Measurements from ENCODE around the gene RETREG1.
"Not testable (repeated sequence)": the region's sequence is repeated elsewhere in the genome, so short reads cannot be mapped to it uniquely, and the experiment has no call there.

RETREG1 gene

DNA sequence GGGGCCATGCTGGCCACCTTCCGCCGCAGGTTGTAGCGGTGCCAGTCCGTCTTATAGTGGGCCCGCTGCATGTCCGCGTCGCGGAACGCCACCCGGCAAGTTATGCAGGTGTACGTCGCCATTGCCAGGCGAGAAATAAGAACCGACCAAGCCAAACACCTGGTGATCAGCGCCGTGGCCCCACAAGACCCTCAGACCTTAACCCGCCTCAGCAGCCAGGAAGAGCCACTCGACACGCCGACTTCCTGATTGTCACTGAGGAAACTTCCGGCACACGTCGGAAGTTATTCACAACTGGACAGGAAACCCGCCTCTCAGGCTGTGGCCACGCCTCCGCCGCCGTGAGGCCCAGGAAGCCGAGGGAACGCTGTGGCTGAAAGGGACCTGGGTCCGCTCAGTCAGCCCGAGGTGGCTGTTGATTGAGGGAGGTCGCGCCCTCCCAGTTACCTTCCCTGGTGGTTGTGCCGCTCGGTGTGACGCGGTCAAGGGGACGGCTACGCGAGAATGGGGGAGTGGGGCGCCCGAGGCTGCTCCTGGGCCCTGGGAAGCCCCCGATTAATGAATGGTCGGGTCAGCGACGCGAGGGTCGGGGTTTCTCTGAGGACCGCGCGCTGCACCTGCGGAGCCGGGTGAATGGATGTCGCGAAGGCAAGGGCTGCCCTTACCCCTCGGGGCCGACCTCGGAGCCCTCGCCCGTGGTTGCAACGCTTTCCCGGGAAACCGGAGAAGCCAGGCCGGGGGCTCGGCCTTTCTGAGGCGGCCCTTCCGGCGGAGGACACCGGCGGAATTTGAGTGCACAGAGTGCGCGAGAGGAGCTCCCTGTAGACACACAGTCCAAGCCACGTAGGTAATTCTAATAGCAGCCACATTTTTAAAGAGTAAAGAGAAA lies 151.0 kb downstream of the RETREG1 start, which contains the start of gene ZNF622:
TSS of gene ZNF622 (minus strand) at position 257 of the 889 bp plus-strand sequence. CDS start at position 122, 135 bp downstream.
- intact Hi-C loops (cut with DNase I): no loop called here
- peak; percentile 83 to 98 (median 90) for DNase-seq

DNA sequence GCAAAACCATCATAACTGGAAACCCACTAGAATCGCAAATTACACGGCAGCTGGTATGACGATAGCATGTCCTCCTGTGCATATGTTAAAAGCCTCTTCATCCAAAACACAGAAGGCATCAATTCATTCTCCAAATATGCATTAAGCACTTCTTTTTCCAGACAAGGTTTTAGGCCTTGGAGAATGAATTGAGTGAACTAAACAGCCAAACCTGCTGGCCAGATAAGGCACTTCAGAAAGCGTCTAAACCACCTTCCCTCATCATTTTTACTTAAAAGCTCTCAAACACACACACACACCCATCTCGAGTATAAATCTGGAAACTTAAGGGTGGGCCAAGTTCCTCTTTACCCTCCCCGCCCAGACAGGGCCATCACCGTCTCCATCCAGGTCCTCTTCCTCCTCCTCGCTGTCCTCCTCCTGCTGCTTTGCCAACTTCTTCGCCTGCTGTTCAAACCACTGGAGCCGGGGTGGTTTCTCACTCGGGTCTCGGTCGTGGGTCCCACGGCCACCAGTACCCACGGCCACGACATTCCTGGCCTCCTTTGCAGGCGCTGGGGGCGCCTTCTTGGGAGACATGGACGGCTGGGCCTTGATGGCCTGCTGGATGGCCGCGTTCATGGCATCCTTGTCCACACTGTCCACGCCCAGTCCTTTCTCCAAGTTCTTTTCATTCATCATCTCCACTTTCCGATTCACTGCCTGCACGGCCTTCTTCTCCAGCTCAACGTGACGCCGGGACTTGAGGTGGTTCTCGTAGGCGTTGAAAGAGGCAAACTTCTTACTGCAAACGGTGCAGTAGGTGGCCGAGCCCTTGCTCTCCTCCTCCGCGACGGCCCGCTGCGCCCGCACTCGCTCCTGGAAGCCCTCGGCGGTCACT lies 151.9 kb downstream of the RETREG1 start:
- peak in 4 of 10 donors; percentile 12 to 83 (median 70) for DNase-seq
- intact Hi-C loops (cut with DNase I): no loop called here

DNA sequence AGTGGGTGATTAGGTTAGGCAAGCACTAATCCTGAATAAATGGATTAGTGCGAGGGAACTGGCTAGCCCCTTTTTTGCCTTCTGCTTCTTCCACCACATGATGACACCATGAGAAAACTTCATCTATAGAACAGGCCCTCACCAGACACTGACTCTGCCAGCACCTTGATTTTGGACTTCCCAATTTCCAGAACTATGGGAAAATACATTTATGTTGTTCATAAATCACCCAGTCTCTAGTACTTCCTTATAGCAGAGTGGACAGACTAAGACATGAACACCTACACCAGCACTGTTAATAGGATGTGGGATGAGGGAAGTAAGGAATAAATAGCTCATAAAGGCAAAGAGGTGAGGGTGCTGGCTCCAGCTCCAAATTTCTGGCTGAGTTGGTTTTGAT lies 152.6 kb downstream of the RETREG1 start:
- intact Hi-C loops (cut with DNase I): no loop called here
- no peak for DNase-seq

GRCh38 chr5:16461782-16462181 lies 155.0 kb downstream of the RETREG1 start:
- DNase-seq: no peak
- intact Hi-C loops (cut with DNase I): no loop called here

GRCh38 chr5:16461026-16461425 lies 155.8 kb downstream of the RETREG1 start:
- intact Hi-C loops (cut with DNase I): no loop called here
- no peak for DNase-seq

- no peak for DNase-seq
- intact Hi-C loops (cut with DNase I): loop anchor here (5.0 kb wide), 1 partner anchor 297 kb away; no protein-coding TSS in a partner anchor
Measured at GRCh38 chr5:16459451-16459850, 157.3 kb downstream of the RETREG1 start.

DNA sequence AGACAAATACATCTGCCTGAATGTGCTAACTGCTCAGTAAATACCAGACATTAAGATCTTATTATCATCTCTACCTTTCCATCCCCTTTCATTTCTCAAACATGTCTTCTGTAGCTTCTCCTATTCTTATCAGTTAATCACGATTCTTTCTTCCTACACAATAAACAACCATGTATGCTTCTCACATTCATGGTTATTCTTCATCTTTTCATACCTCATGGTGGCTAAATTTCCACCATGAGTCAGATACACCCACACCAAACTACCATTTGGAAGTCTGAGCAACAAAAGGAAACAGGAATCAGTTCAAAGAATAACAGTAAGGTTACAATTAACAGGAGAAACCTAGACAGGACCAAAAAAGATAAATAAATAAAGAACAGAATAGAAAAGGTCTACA lies 158.9 kb downstream of the RETREG1 start:
- intact Hi-C loops (cut with DNase I): loop anchor here (5.0 kb wide), 1 partner anchor 296 kb away; no protein-coding TSS in a partner anchor
- no peak for DNase-seq

DNA sequence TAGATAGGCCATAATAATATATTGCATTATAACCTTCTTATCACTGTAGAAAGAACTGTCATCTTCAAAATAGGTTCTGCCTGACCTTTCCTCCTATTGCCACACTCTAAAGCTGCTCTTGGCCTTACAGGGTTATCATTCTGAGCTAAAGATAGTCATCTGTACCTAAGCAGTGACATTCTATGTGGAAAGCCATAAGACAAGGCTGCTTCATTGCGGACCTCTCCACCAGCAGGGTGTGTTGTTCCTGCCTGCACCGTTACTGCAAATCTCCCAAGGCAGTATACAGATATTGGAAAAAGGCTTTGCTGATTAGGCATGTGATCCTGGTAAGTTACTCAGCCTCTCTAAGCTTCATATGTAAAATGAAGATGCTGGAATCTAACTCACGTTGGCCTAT lies 159.3 kb downstream of the RETREG1 start:
- intact Hi-C loops (cut with DNase I): loop anchor here (5.0 kb wide), 1 partner anchor 295 kb away; no protein-coding TSS in a partner anchor
- peak in 4 of 10 donors; percentile 28 to 80 (median 58) for DNase-seq

DNA sequence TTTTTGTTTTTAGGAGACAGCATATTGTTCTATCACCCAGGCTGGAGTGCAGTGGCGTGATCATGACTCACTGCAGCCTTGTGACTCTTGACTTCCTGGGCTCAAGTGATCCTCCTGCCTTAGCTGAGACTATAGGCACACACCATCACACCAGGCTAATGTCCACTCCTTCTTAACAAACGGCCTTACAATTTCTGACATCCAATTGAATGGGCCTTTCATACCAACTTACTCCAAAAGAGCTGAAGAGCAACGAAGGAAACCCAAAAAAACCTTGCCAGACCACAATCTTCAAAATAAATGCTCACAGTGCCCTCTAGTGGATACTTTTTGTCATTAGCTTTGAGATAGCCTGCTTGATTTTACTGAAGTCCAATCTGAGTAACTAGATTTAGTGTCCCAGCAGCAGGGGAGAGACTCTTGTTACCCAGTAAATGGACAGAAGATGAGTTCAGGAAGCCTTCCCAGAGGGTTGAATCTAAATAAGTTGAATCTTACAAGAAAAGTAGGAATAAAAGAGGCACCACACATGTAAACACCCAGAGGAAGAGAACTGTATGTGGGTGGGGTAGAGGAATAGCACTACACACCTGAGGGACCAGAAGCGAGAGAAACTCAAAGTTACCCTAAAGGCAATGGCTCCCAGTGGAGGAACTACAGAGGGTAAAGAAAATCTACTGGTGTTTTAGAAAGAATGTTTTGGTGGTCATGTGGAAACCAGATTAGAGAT lies 160.5 kb downstream of the RETREG1 start:
- DNase-seq: peak in 4 of 10 donors; percentile 16 to 85 (median 44)

DNA sequence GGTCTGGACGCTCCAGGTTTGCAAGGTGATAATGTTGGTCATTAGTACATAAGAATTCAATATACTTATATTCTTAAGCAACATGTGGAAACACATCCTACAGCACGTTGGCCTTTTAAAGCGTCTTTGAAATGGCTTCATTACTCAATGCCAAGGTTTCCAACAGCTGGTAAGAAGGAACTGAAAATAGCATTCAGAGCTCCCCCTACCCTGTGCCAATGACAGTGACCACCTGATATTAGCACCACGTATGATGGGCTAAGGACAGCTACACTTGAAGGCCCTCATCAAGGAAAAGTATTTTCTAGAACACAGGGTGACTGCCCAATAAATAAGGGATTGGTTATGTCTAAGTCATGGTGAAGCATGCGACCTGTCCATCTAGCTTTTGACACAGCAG lies 161.1 kb downstream of the RETREG1 start:
- intact Hi-C loops (cut with DNase I): loop anchor here (5.0 kb wide), 1 partner anchor 293 kb away; no protein-coding TSS in a partner anchor
- no peak for DNase-seq

More for the DNA sequence above, 160.5 kb downstream of the RETREG1 start:
- intact Hi-C loops (cut with DNase I): loop anchor here (5.0 kb wide), 1 partner anchor 294 kb away; no protein-coding TSS in a partner anchor

DNA sequence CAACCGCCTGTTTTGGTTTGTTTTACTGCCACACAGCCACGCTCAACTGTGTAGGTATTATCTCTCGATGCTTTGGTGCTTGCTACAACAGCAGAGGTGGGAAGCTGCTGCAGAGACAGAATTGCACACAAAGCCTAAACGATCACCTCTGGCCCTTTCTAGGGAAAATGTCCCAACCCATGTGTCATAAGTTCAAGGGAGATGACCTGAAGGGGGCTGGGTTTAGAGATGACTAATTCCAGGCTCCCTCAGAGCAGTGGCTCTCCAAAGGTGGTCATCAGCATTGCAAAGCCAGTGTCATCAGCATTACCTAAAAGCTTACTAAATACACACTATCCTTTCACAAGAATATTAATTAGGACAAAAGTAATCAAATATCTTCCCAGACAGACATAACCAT lies 162.1 kb downstream of the RETREG1 start:
- DNase-seq: no peak
- intact Hi-C loops (cut with DNase I): loop anchor here (5.0 kb wide), 1 partner anchor 292 kb away; no protein-coding TSS in a partner anchor

DNA sequence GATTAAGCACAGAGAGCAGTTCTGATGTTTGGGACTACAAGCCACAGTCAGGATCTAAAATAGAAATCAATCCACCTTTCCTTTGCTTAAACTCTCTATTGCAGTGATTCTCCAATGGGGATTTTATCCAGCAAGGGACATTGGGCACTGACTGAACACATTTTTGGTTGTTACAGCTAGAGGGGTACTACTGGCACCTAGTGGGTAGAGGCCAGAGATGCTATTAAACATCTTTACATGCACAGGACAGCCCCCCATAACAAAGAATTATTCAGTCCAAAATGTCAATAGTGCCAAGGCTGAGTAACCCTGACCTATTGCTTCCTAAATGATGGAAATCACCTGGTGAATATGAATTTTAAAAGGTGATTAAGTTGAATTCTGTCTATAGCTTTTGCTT lies 163.2 kb downstream of the RETREG1 start:
- DNase-seq: no peak
- intact Hi-C loops (cut with DNase I): no loop called here

- intact Hi-C loops (cut with DNase I): no loop called here
- DNase-seq: no peak
Measured at GRCh38 chr5:16450163-16450562, 166.6 kb downstream of the RETREG1 start.

- DNase-seq: no peak
- intact Hi-C loops (cut with DNase I): no loop called here
Measured at GRCh38 chr5:16446993-16447392, 169.8 kb downstream of the RETREG1 start.

DNA sequence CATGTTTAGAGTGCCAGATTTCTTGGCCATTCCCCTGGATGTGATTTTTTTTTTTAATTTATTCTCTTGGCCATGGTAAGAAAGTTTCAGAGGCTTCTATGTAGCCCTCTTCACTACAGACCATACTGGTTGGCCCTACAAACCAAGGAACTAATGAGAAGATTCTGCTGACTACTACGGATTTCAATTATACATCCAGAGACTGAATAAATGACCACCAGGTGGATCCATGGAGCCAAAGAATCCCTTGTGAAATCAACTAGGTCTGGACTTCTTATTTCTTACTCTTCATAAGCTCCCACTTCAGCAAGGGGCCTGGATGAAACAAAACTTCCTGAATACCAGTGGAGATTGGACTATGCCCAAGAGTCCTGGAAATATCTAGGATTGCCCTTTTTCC lies 178.8 kb downstream of the RETREG1 start:
- DNase-seq: no peak

GRCh38 chr5:16436065-16436682 lies 180.6 kb downstream of the RETREG1 start:
- peak in 1 of 10 donors; percentile 70 for DNase-seq
- intact Hi-C loops (cut with DNase I): not testable (repeated sequence)

More for the DNA sequence above, 178.8 kb downstream of the RETREG1 start:
- intact Hi-C loops (cut with DNase I): no loop called here

DNA sequence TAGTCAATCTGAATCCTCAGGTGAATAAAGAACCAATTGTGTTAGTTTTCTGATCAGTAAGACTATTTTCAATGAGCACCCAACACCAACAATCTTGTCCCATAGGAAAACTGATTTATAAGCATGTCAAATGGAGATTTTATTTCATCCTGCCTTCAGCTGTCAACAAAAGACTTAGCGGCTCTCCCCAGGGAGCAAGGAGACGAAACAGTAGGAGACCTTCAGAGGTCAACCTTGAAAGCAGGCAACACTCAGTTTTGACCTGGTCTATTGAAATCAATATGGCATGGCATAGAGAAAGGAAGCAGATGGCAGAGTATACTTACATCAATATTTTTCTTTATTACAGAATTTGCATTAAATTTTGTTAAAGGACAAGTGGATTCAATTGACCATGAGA lies 185.3 kb downstream of the RETREG1 start:
- intact Hi-C loops (cut with DNase I): no loop called here
- DNase-seq: no peak

DNA sequence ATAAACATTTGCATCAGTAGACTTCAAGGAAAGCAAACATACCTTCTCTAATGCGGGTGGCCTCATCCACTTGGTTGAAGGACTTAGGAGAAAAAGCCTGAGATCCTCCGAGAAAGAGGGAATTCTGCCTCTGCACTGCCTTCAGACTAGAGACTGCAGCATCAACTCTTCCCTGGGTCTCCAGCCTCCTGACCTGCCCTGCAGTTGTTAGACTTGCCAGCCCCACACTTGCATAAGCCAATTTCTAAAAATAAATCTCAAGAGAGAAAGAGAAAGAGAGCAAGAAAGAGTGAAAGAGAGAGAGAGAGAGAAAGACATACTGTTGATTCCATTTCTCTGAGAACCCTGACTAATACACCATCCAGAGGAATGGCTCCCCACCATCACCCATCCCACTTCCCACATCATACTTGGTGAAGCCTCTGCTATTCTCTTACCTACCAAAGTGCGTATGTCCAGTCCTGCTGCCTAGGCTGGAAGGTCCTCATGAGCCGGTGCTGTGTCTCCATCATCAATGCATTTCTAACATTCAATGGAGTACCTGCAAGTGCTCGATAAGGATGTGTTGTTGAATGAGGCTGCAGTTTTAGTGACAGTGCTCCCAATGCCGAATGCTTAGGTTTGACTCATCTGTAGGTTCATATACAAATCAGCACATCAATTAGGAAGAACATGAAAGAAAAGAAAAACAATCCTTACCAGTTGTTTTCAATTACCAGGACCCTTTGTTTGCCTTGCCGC lies 186.3 kb downstream of the RETREG1 start:
- intact Hi-C loops (cut with DNase I): no loop called here
- DNase-seq: no peak

DNA sequence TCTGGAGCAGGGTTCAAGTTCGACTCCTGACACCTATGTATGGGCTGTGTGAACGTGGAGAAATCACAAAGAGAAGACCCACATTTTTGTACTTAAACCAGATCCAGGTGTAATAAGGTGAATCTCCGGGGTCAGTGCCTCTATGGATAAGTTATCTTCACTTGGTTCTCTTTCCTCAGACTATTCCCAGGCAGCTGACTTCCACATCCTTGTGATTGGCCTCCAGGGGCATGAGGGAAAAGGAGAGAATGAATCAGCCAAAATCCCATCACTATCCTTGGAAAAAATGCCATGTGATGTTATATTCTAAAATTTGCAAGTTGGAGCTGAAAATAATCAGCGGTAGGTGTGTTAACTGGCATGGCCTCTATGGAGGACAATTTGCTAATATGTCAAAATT lies 188.4 kb downstream of the RETREG1 start:
- no peak for DNase-seq
- intact Hi-C loops (cut with DNase I): no loop called here
